ENCODE results near the gene TMEM131. TPM values are rescaled to one million over a fixed set of nuclear protein-coding genes. Genes with fewer than 3 reads are reported as not detected.

TMEM131 gene
- total RNA-seq, 1 experiment from 2014 or later: 29.2 TPM

DNA sequence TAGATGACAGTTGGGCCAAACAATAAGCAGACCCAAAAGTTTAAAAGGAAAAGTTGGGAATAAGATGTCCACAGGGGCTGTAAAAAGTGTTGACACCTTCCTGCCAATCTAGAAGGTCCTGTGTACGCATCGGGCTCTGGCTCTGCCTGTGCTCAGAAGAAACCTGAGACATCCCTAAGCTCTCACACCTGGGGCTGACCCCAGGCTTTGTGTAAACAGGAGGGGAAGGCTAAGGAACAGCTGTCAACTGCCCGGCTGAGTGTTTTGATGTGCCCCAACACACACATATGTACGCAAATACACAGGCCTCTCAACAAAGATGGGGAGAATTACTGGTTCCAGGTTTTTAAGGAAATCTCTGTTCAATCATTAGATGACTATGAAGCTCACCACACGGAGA, 59.5 kb downstream of the TMEM131 start:
- CTCF ChIA-PET: interaction anchor here (1.4 kb wide), 1 partner anchor 123 kb away, joined by 3 read pairs; no protein-coding TSS in a partner anchor
- DNase-seq: peak; percentile 6
- Mint-ChIP-seq H3K4me1 (ENCODE audit: low read depth, unreplicated experiment) (peaks cover 15% of the 10 kb centered on the region), H3K27me3 (ENCODE audit: unreplicated experiment) (no peaks in the 10 kb centered on the region), H3K4me3 (ENCODE audit: low read depth, unreplicated experiment) (no peak overlapping the region), H3K9me3 (ENCODE audit: low read depth, unreplicated experiment) (no peaks in the 10 kb centered on the region), H3K36me3 (ENCODE audit: insufficient read depth, unreplicated experiment) (no peaks in the 10 kb centered on the region), H3K27ac (ENCODE audit: unreplicated experiment) (no peak overlapping the region)
- TF ChIP-seq CTCF (IDR thresholded peaks at IDR 0.05; ENCODE audit: unreplicated experiment): no peak
- no TSS peak for BruUV-seq (replicated peaks)
- intact Hi-C loops (cut with micrococcal nuclease; ENCODE audit: unreplicated experiment): loop anchor here (5.0 kb wide), 1 partner anchor 41 kb away; no protein-coding TSS in a partner anchor

- no peak overlapping the region for H3K4me3 Mint-ChIP-seq (ENCODE audit: low read depth, unreplicated experiment)
- DNase-seq: no peak
- intact Hi-C loops (cut with micrococcal nuclease; ENCODE audit: unreplicated experiment): loop anchor here (5.0 kb wide), 1 partner anchor 42 kb away; no protein-coding TSS in a partner anchor
Observed at GRCh38 chr2:97935719-97936161, 60.0 kb downstream of the TMEM131 start.

GRCh38 chr2:97932975-97933662, 62.6 kb downstream of the TMEM131 start:
- no TSS peak for BruUV-seq (replicated peaks)
- Mint-ChIP-seq H3K4me1 (ENCODE audit: low read depth, unreplicated experiment) (peaks cover 15% of the 10 kb centered on the region), H3K27ac (ENCODE audit: unreplicated experiment) (no peak overlapping the region), H3K36me3 (ENCODE audit: insufficient read depth, unreplicated experiment) (no peaks in the 10 kb centered on the region), H3K4me3 (ENCODE audit: low read depth, unreplicated experiment) (no peak overlapping the region), H3K9me3 (ENCODE audit: low read depth, unreplicated experiment) (no peaks in the 10 kb centered on the region), H3K27me3 (ENCODE audit: unreplicated experiment) (no peaks in the 10 kb centered on the region)
- TF ChIP-seq CTCF (IDR thresholded peaks at IDR 0.05; ENCODE audit: unreplicated experiment): no peak
- CTCF ChIA-PET: no interaction called here
- no peak for DNase-seq
- intact Hi-C loops (cut with micrococcal nuclease; ENCODE audit: unreplicated experiment): no loop called here

More at GRCh38 chr2:97935719-97936161, 60.0 kb downstream of the TMEM131 start:
- H3K9me3 Mint-ChIP-seq (ENCODE audit: low read depth, unreplicated experiment): no peaks in the 10 kb centered on the region
- H3K27me3 Mint-ChIP-seq (ENCODE audit: unreplicated experiment): no peaks in the 10 kb centered on the region
- CTCF ChIA-PET: interaction anchor here (1.4 kb wide), 1 partner anchor 124 kb away, joined by 3 read pairs; no protein-coding TSS in a partner anchor
- H3K27ac Mint-ChIP-seq (ENCODE audit: unreplicated experiment): no peak overlapping the region
- H3K4me1 Mint-ChIP-seq (ENCODE audit: low read depth, unreplicated experiment): peaks cover 15% of the 10 kb centered on the region
- TF ChIP-seq CTCF (IDR thresholded peaks at IDR 0.05; ENCODE audit: unreplicated experiment): no peak
- no TSS peak for BruUV-seq (replicated peaks)
- no peaks in the 10 kb centered on the region for H3K36me3 Mint-ChIP-seq (ENCODE audit: insufficient read depth, unreplicated experiment)

DNA sequence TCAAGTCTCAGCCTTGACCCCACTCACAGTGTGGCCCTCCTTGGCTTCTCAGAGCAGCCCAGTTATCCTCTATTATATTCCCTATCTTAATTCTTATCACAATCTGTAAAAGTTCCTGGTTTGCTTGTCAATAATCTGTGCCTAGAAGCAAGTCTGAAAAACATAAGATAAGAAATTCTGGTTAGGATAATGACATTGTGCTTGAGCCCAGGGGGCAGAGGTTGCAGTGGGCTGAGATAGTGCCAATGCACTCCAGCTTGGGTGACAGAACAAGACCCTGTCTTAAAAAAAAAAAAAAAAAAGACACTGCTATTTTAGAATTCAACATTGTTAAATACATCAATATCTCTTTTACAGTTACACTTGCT, 63.9 kb downstream of the TMEM131 start:
- Mint-ChIP-seq H3K36me3 (ENCODE audit: insufficient read depth, unreplicated experiment) (no peaks in the 10 kb centered on the region), H3K27ac (ENCODE audit: unreplicated experiment) (no peak overlapping the region), H3K4me3 (ENCODE audit: low read depth, unreplicated experiment) (no peak overlapping the region), H3K4me1 (ENCODE audit: low read depth, unreplicated experiment) (peaks cover 14% of the 10 kb centered on the region), H3K9me3 (ENCODE audit: low read depth, unreplicated experiment) (no peaks in the 10 kb centered on the region), H3K27me3 (ENCODE audit: unreplicated experiment) (no peaks in the 10 kb centered on the region)
- intact Hi-C loops (cut with micrococcal nuclease; ENCODE audit: unreplicated experiment): no loop called here
- TF ChIP-seq CTCF (IDR thresholded peaks at IDR 0.05; ENCODE audit: unreplicated experiment): no peak
- CTCF ChIA-PET: interaction anchor here (0.6 kb wide), 1 partner anchor 8 kb away, joined by 4 read pairs; no protein-coding TSS in a partner anchor
- no peak for DNase-seq
- BruUV-seq (replicated peaks): no TSS peak
